DMS53 (cell line): ENCODE measurements around the gene STXBP6.
A peak's percentile ranks its signal among the peaks of the same experiment; 100 is the strongest.

Source experiments
- DNase-seq: peaks from one replicate; lab custom pipeline; 2025; lab: John Stamatoyannopoulos, UW

The STXBP6 gene

DNA sequence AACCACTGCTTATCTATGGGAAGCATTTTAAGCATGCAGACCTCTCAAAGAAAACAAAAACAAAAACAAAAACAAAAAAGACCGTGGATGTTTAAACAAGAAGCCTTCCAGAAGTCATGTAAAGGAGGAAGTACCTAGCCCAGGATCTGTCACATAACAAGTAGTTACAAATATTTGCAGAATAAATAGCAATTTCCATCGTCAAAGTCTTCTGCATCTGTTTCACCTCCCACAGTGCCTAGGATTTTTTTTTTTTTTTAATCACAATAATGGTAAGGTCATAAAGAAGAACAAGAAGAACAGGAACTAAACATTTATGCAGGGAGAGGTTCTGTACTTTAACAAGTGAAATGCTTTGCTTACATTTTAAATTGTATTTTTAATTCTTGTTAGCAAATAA lies 2.4 kb upstream of the STXBP6 start:
- DNase-seq, result peak; percentile 23

- DNase-seq, result peak; percentile 48
These were observed 563 bp upstream of the STXBP6 start for GRCh38 chr14:25050269-25051150.

DNA sequence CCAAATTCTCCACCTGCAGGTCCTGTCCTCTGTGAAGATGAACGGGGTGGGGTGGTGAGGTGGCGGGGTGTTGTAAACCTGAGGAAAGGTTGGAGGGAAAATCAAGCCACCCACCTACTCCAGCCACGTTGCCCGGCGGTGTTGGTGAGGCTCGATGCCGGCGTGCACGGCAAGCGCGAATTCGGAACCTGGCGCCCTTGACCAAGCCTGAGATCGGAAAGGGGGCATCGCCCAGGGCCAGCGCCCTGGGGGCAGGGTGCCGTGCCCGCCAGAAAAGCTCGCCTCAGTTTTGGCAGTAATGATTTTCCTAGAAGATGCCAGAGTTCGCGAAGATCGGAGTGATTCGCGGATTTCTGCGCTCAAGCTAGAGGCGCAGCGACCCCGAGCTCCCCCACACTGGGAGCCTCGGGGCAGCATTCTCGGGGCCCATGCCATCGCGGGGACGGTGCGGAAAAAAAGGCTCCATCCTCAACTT lies 817 bp downstream of the STXBP6 start:
- DNase-seq, result no peak

DNA sequence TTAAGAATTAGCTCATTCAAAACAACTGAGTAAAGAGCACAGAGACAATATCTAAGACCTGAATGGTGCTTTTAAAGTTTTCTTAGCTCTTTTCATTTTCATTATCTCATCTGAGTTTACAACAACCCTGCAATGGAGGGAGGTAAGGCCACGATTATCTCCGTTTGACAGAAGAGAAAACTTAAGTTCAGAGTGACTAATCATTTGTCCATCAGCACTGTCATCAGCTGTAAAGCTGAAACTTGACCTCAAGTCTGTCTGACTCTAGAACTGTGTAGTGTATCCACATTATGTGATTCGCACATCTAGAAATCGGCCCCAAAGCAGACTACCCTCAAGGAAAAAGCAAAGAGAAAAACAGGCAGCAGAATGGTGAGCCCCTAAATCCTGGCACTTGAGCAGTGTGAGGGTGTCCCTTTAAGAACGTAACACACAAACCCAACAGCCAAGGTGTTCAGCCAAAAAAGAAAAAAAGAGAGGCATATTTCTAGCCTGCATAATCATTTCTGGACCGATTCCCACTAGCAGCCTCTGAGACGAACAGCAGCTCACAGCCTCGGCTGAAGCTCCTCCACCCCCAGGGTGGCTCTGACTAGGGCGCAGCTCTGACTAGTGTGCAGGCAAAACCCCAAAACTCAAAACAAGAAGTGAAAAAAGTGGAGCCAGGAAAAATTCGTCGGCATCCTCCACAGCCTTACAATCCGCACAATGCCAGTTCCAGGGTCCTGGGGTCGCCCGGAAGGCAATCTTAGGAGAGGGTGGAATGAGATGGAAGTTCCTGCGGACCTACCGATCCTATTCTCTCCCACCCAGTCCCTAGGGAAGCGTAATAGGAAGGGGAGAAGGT lies 1.6 kb downstream of the STXBP6 start:
- DNase-seq, result no peak

DNA sequence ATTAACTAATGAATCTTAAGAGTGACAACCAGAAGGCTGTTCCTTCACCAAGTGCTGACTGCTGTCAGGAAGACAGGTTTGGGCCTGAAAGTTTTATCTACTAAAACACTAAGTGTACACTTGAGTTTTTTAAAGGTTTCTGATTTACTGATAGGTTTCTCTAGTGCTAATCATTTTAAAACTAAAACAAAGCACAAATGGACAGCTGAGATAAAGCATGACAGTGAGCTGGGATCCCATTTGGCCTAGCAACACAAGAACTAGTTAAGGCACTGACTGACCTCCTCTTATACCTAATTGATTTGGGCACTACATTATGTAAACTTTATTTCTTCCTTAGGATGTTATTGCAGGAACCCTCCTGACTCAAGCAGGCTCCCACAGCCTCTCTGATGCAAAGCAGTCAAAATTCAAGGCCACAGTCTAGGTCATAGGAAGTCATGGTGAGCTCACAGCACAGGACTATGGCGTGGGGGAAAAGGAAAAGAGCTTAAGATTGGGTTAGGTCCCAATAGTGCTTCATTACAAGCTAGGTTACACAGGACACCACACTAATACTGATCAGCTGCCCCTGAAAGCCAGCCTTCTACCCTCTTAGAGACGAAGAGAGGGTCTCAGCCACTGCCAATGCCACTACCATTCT lies 3.5 kb downstream of the STXBP6 start:
- no peak for DNase-seq

DNA sequence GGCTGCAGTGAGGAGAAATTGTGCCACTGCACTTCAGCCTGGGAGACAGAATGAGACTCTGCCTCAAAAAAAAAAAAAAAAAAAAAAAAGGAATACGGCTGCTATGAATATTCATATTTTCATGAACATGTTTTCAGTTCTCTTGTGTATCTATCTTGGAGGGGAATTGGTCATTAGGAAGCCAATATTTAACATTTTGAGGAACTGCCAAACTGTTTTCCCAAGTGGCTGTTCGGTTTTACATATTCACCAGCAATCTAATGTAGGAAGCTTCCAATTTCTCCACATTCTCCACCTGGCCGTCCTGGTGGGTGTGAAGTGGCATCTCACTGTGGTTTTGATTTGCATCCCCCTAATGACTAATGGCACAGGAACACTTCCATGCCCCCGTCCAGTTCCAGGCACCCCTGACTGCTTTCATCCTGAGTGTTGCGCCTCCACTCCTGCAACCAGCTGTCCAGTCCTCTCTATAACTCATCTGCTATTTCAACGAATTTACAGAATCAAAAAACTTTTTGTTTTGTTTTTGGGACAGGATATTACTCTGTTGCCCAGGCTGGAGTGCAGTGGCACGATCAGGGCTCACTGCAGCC lies 5.7 kb downstream of the STXBP6 start:
- DNase-seq, result no peak

DNA sequence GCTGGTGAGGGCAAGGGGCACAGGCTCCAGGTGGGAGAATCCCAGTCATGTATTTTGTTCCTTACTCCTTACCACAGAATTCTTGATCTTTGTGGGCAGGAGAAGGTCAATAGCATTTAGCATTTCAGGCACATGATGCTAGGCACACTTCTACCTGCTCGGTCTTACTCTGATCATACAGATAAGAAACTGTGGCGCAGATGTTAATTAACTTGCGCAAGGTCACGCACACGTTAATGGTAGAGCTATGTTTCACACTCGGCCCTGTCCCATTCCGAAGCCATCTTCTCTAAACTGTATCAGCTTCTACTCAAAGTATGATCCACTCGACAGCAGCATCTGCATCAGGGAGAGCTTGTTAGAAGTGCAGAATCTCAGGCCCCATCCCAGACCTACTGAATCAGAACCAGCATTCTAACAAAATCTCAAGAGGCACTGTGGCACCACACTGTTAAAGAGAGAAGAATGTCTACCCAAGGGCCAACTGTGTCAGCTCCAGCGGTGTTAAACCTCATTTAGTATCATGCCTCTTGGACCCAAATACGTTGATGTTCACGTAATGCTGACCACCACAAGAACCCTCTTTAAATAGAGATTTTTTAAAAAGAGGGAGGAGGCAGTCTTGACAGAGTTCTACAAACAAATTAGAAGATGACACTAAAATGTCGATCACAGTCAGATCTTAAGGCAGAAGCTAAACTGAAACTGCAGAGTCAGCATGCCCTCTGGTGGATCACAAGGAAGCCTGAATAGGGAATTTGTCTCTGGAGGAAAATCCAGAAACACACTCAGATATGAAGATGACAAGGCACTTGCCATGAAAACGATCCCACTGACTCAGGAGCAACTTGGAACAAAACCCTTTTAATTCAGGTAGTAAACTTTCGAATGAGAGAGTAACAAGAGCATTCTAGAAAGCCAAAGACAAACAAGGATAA lies 7.3 kb downstream of the STXBP6 start:
- peak; percentile 42 for DNase-seq

DNA sequence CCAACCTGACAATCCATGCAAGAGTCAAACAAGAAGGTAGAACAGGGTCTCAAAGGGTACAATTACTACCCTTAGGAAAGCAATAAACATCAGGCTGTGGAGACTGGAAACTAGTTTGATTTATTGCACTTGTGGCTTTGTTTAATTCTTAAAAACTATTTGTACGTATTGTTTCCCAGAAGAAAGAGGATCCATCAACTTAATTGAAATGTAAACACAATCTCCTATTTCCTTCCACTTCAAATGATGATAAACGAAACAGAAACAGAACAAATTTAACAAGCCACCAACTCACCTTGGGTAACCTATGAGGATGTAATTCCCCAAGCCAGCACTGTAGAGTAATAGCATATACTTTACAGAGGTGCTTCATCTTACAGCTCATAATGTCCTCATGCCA lies 8.0 kb downstream of the STXBP6 start:
- DNase-seq, result peak; percentile 31

- peak; percentile 35 for DNase-seq
These were observed 8.5 kb downstream of the STXBP6 start for GRCh38 chr14:25041484-25041883.

GRCh38 chr14:25039933-25040332 lies 10.0 kb downstream of the STXBP6 start:
- no peak for DNase-seq

- DNase-seq, result no peak
These were observed 11.8 kb downstream of the STXBP6 start for GRCh38 chr14:25038044-25038668.

DNA sequence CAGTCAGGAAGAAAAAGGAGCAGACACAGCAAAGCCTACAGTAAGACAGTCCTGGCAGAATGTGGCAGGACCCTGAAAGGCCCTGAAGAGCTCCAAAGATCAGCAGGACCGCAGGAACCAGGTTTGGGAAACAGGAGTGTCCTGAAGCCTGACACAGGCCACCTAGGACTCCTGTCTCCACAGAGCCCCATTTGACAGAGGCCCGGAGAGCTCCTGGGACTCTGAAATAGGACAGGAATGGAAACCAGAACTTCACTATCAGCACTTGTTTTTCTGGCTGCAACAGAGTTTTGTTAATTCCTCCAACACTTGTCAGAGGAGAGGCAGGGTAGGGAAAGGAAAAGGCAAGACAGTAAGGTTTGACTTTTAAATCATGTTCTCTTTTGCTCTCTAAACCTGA lies 12.9 kb downstream of the STXBP6 start:
- no peak for DNase-seq

DNA sequence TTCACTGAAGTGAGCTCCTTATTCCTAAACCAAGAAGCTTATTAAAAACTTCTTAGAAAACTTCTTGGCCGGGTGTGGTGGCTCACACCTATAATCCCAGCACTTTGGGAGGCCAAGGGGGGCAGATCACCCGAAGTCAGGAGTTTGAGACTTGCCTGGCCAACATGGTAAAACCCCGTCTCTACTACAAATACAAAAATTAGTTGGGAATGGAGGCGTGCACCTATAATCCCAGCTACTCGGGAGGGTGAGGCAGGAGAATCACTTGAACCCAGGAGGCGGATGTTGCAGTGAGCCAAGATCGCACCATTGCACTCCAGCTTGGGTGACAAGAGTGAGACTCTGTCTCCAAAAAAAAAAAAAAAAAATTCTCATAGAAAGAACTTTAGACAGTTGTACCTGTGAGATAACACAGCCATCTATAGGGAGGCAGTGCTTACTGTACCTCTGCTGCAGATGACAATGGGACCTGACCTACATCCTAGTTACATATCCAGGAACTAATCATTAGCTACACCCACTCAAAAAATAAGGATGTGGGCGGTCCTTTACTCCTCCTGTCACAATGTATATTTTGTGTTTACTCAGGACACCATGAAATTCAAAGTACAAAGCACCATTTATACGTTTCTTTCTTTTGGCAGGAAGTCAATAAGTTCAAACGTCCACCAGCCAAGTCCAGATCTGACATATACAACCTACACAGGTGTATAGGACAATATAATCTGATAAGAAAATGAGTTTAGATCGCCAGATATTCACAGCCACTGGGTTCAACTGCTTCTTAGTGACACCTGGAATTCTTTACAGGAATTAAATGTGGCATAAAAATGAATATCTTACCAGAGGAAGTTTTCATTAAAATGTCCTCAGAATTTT lies 14.9 kb downstream of the STXBP6 start:
- peak; percentile 11 for DNase-seq

DNA sequence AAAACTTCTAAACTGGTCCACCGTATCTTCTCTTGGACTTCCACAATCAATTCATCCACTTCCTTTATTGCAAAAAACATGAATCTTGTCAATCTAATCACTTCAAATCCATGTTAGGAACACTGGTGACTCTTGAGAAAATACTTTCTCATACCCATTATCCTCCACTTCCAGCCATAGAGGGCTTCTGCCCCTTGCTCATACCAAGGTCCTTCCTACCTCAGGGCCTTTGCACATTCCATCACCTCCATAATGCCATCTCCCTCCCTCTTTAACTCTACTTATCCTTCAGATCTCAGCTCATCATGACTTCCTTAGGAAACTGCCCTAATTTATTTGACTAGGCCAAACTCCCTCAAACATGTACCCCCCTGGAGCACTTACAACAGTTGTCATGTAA lies 16.6 kb downstream of the STXBP6 start:
- no peak for DNase-seq

DNA sequence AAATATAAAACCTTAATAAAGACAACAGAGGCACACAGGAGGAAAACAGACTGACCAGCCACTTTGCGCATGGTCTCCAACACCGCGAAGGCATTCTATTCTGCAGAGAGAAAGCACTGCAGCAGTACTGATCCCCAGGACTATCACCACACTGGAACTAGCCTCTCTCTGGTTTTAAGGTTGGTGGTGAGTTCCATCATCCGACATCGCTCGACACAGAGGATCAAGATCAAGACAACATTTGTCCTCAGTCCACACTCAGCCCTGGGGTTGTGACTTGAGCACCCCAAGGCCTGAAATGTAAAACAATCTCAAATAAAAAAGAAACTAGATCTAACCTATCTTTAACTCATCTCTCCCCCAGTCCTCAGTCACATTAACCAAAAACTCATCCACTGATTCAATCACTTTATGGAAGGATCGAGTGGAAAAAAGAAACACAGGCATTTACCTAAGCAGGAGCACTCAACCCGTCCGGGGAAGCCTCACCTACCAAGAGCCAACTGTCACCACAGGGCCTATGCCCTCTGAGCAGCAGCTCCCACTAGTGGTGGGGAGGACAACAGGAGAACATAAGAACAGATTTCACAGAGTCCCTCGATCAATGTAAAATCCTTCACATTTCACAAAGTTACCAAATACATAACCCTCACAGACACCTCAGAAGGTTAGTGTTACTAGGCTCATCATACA lies 17.7 kb downstream of the STXBP6 start:
- peak; percentile 45 for DNase-seq

GRCh38 chr14:25026476-25027137 lies 23.3 kb downstream of the STXBP6 start:
- DNase-seq, result no peak

DNA sequence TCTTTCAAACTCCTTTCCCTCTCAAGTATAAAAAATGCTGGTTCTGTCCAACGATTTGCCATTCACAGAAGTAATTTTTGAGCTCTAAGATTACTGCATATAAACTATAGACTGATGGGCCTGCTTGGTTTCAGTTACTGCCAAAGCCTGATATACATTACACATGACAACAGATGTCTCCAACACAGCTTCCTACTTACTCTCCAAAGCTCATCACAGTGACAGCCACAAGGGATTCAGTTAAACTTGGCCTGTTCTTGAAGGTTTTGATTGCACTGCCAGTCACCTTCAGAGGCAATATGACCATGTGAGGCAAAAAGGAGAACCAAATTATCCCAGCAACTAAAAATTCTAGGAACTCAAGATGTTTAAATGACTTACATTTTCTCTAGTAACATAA lies 30.1 kb downstream of the STXBP6 start:
- no peak for DNase-seq

DNA sequence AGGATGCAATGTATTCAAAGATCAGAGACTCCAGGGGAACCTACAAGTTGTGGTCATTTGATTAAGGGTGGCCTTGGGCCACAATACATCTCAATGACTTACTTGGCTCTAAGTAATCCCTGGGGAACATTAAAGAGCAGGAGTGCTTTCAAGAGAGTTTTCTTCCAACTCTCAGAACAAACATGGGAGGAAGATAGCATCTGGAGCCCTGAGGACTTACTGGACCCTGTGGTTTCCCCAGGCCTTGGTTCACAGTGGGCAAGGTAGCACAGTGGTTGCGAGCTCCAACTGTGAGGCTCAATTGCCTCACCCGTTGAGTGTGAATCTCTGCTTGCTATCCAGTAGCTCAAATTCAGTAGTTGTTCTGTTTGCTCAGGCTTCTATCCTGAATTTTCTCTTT lies 32.4 kb downstream of the STXBP6 start:
- no peak for DNase-seq
